Activated CD8-positive, alpha-beta memory T cell treated with anti-CD3 and anti-CD28 coated beads, Interleukin-2, amount 50 U/mL, for 48 hours (primary cell): Measurements from ENCODE around the gene SLC22A1.
"Not testable (repeated sequence)": the region's sequence is repeated elsewhere in the genome, so short reads cannot be mapped to it uniquely, and the experiment has no call there.

Experiments used
- DNase-seq: peaks from one replicate; pipeline ENCODE4 v3.0.0-alpha.2; 2020

SLC22A1 gene

DNA sequence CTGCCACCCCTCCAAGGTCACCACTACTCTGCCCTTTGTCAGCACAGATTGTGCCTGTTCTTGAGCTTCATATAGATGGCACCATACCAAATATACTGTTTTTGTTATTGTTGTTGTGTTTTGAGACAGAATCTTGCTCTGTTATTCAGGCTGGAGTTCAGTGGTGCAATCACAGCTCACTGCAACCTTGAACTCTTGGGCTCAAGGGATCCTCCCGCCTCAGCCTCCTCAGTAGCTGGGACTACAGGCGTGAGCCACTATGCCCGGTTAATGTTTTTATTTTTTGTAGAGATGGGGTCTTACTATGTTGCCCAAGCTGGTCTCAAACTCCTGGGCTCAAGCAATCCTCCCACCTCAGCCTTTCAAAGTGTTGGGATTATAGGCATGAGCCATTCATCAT, 18.9 kb downstream of the SLC22A1 start:
- not testable (repeated sequence) for DNase-seq

DNA sequence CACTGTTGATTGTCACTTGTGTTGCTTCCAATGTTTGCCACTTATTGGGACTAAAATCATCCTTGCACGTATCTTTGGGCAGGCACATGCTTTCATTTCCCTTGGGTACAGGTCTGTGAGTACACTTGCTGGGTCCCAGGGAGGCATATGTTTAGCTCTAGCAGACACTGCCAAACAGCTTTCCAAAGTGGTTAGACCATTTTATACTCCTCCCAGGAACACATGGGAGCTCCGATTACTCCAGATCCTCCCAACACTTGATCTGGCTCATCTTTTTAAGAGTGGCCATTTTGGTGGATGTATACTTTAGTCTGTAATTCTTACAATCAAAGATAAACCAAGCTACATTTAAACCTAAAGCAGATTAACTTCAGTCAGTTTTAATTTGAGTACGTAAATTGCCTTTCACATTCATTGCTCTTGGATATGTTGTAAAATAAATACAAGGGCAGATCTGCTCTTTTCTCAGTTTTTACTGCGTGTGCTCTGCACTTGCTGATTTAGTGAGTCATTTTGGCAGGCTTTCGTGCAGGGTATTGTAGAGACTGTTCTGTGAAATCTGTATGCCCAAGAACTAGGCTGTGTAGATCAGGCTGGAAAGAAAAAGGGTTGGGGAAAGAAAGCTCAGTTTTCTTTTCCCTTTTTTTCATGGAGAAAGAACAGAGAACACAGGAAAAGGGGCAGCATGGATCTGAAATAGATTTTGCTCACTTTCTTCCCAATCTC, 19.5 kb downstream of the SLC22A1 start:
- no peak for DNase-seq

DNA sequence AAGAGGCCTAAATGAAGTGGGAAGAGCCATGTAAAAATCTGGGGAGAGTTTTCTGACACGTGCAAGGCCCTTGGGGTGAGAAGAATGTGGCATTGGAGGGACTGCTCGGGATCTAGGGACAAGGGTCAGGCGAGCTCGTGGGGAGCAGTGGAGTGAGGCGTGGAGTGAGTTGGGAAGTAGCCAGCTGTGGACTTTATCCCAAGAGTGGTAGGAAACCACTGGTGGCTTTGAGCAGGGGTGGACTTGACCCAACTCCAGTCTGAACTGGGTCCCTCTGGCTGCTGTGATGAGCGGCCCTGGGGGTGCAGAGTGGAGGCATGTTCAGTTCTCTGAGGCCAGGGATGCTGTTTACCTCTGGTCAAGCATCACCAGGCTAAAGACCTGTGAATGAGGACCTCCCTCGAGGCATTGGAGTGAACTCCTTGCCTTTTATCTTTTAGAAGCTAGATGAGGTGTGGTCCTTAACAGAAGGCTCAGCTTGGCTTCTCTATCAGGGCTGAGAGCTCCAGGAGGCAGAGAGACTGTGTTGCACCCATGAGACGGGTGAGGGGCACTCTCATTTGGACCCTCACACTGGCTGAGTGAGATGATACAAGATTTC, 20.6 kb downstream of the SLC22A1 start:
- no peak for DNase-seq

DNA sequence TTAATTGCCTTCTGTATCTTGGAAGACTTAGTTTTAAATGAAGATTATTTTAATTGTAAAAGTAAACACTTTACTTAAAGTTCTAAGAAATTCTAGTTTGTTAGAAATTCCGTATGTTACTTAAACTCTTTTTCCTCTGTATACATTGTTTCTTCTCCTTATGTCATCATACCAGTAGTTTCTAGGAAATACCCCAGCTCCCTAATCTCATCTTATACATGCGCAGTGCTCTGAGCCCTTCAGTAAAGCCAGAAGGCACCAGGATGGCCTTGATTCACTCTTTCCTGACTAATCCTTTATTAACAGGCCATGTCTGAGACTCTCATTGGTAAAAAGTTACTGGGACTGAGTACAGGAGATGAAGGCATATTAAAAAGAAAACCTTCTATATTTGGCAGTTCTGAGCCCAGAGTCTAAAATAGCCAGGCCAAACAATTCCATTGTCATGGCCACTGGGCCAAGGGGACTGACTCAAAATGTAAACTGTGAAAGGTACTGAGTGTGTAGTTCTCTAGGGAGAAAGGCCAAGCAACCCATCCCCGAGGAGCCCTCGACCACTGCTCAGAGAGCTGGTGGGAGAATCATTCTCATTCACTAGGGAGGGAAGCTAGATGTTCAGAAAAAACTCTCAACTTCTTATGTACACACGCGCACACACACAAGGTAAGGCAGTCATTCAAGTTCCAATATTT, 25.0 kb downstream of the SLC22A1 start:
- no peak for DNase-seq

DNA sequence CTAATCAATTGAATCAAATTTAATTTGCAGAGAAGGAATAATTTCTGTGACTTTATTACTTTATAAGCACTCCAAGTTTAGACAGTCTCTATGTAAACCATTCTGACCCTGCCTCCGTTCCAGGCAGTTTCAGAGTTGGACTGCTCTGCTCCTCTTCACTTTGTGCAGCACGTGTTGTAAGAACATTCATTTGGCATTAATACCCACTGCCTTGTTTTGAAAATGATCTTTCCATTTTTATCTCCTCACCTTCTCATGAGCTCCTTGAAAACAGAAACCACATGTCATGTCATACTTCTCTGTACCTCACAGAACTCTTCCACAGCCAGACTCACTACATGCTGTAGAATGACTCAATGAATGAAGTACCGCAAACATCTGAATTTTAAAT, 25.5 kb downstream of the SLC22A1 start:
- no peak for DNase-seq

DNA sequence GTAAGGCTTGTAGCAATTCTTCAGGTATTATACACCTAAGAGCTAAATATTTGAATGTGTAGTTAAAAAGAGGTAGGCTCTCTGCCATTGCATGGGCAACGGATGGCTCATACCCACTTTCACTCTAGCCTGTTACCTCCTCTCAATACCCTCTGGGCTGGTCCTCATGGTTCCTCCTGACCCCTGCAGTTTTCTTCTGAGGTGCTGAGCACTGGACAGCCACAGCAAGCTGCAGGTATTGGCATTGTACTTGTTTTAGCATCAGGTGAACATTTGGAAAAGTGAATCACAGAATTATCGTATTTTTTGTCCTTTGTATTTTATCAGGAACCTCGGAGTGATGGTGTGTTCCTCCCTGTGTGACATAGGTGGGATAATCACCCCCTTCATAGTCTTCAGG, 32.9 kb downstream of the SLC22A1 start:
- no peak for DNase-seq

DNA sequence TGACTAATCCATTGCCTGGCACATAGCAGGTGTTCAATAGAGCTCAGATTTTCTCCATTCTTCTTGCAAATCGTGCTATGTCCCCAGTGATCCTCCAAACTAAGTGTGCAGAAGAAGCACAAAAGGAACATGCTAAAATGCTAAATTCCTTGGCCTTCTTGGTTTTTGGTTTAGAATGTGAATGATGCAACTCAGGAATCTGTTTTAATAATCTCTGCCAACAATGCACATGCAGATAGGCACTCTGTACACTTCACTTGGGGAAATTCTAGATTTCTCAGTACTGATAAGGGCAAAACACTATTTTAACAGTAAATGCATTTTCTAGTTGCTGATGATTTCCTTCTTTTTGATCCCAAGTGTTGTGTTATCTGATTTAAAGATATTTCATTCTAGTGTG, 35.2 kb downstream of the SLC22A1 start:
- no peak for DNase-seq

DNA sequence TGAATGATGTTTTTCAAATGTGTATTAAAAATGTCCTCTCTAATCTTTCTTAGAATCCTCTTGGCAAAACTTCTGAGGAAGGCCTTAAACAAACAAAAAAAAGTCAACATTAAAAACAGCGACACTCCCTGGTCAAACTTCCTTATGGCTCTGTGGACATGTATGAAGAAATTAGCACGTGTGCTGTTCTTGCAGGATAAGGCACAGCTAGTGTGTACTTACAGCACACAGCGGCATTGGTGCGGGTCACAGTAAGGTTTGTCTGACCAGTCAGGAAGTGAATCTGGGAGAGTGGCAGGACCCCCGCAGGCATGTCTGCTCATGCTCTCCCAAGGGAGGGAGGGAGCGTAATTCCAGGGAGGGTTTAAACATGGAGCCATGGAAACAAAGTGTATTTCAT, 38.8 kb downstream of the SLC22A1 start:
- DNase-seq: no peak

DNA sequence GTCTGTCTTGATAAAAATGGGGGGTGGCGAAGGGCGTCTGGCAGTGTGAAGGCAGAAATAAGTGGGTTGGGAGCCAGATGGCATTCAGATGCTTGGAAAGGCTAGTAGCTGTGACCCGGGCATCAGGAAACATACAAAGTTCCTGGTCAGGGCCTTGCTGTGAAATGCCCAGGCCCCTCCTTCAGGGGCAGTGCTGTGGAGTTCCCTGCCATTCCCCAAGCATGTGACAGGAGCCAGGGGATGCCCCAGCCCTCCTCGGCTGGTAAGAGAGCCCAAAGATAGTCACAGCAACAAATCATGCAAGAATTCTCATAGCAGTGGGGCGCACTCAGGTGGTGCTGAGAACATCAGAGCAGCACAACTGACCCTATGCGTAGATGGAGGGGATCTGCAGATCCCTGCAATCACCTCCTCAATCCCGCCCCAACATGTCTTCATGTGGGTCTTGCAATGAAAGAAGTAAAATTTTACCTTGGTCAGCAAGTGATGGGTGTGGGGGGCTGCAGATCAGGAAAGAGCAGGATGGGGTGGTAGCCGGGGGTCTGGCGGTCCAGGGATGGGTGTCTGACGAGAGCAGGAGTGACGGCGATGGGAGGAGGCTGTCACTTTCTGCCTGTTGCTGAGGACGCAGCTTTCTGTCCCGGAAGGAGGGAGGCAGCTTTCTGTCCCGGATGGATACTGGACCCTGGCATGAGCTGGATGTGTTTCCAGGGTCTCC, 39.5 kb downstream of the SLC22A1 start:
- DNase-seq: no peak

DNA sequence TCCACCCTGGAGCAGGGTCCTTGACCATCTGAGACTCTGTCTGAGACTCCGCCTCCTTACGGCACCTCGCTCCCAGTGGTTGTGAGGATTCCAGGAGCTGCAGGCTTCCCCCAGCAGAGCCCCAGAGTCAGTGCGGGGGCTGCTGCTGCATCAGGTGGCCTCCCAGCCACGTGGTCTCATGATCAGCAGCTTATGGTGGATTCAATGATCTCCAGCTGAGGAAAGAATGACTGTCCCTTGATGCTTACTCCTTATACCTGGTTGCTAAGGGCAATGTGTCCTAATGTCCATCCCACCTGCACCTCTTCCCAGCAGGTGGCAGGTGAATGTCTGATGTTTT, 40.0 kb downstream of the SLC22A1 start:
- DNase-seq: no peak

DNA sequence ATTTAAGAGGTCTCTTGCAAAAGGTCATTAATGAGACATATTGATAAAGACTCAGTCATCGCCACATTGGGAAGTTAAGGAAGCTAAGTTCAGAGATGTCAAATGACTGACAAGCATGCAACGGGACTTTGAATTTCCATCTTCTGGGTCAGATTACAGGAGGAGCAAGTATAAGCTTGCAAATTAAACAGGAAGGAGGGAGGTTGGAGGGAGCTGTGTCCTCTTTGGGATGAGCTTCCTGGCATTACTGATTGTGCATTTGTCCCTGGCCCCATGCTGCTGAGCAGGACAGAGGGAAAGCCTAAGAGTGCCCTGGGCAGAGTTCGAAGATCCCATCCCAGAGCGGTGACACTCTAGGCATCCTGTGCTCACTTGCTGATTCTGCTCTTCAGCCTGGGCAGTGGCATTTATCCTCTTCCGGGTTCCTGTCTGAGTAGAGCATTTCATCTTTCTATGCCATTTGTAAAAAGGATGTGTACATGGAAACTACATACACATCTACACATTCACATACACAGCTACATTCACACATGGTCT, 40.5 kb downstream of the SLC22A1 start:
- DNase-seq: no peak

DNA sequence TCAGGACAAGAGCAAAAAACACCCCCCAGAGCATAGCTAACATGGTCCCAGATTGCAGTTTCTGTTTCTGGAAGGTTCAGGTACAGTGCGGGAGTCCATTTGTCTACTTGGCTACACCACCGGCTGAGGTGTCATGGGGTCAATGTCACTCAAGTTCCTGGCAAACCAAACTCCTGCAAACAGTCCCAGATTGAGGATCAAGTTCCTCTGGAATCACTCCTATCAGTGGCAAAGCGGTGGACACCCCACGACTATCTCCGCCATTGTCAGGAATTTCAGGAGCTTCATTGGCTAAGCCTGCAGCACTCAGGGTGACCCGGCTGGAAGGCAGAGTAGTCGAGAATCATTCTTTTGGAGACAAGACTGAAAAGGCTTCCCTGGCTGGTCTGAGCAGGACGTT, 41.8 kb downstream of the SLC22A1 start:
- DNase-seq: no peak

DNA sequence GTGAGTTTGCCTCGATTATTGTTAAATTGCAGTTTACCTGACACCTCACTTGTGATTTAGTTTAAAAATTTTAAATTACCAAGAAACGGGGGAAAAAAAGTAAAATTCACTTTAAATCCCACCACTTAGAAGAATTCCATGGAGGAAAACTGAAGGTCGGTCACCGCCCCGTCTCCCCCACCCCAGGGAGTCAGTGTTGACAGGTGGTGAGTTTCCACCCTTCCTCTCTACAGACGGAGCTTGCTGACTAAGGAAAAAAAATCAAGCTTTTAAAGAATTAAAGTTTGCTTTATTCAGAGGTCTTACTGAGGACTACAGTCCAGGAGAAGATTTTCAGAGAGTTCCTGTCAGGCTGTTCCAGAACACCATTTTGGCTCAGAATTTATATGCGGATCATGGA, 42.3 kb downstream of the SLC22A1 start:
- DNase-seq: no peak

DNA sequence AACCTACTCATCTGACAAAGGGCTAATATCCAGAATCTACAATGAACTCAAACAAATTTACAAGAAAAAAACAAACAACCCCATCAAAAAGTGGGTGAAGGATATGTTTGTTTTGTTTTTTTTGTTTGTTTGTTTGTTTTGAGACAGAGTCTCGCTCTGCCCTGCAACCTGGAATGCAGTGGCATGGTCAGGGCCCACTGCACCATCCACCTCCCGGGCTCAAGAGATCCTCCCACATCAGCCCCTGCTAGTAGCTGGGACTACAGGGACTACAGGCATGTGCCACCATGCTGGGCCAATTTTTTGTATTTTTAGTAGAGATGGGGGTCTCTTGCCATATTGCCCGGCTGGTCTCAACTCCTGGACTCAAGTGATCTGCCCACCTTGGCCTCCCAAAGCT, 44.3 kb downstream of the SLC22A1 start:
- not testable (repeated sequence) for DNase-seq

DNA sequence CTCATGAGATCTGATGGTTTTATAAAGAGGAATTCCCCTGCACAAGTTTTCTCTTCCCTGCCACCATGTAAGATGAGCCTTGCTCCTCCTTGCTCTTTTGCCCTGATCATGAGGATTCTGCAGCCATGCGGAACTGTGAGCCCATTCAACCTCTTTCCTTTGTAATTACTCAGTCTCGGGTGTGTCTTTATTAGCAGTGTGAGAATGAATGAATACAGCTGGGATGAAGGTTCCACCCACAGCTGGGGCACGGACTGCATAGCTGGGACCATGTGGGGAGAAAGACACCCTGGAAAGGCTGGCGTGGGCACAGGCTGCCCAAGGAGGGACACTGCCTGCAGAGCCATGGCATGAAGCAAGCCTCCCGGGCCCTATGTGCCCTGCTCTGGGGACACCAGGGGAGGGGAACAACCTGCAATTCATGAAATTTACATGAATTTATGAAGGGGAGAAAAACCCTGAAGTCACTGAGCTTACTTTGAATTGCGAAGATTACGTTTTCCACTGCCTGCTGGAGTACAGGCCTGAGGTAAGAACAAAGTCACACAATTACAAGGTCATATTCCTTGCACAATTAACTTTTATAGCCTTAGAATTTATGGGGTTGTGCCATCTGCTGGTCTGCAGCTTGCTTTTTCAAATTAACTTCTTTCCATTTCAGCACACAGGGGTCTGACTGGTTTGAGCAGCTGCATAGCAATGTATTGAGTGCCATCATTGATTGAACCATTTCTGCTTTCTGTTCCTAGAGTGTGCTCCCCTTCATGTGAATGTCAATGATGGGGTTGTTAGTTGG, 46.2 kb downstream of the SLC22A1 start:
- DNase-seq: no peak

DNA sequence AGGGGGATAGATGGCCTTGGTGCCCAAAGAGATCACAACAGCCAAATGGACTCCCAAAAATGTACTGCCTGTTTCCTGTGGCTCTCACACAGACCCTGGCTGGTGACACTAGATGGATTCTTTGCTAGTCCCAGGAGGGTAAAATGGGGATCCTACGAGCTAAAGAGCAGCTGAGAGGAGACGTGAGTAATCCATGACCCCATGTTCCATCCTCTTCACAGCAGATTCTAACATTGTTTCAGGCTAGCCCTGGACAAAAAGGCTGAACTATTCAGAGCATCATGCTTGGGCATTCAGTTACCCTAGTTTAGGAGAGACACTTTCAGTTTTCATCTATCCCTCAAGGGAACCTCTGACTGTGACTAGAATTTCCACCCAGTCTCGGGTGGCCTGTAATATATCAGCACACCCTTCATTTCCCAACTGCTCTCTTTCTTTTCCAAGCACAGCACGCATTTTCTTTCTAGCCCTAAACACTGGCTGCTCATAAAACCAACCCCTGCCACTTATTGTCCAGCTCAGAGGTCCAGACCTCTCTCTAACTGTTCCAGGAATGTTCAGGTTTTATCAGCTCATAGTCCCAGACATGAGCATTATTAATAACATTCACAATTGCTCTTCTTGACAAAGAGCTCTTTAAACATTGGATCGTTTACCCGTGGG, 48.5 kb downstream of the SLC22A1 start:
- DNase-seq: no peak

DNA sequence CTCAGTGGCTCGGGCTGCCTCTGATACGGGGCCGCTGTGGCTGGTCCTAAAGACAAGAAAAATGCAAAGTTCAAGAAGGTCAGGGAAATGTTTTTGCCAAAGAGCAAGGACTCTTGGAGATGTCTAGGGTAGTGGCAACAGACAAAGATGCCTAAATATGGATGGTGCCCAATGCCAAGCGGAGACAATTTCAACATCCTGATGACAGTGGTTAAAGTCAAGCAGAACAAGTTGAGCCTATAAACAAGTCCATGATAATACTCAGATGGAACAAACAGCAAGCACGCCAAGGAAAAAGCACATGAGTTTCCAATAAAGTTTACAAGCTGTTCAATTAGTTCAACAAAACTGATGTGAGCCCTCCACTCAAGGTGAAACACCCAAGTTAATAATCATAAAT, 51.1 kb downstream of the SLC22A1 start:
- DNase-seq: no peak

DNA sequence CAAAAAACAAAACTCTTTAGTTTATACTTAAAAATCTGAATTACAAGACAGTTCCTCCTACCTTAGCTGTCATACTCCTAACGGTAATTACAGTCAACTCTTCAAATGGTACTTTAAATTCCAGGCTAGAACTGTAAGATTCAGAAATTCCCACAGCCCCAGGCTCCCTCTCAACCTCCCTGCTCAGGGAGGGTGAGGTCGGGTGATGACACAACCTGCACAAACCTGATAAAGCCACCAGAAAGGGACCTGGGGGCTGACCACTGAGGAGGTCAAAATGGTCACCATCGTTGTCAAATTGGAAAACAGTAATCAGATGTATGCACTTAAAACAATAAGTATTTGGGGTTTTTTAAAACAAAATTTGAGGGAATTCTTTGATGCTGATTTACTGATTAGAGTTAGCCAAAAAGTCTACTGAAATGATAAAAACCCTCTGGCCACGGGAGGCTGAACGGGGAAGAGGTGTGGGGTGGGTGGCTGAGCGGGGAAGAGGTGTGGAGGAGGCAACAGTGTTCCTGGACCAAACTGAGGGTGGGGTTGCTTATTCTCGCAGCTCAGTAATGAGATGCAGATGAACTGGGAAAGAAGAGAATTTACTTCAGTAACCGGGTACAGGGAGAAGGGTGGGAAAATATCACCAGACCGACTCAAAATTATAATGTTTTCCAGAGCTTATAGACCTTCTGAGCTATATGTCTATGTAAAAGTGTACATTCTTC, 52.4 kb downstream of the SLC22A1 start:
- no peak for DNase-seq

DNA sequence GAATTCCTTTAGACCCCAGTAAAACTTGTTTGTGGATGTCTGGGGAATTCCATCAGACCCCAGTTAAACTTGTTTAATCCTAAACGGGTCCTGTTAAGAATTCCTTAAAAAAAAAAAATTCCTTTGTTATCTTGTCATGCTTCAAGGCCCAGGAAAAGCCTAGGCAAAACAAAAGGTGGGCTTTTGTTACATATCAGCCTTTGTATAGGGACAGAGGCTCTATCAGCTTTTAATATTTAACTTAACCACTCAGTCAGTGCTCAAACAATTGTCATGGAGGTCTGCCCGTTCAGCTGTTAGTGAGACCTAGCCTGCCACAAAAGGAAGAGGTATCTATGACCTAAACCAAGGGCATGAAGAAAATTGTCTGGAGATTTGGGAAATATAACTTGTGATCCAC, 53.1 kb downstream of the SLC22A1 start:
- no peak for DNase-seq

DNA sequence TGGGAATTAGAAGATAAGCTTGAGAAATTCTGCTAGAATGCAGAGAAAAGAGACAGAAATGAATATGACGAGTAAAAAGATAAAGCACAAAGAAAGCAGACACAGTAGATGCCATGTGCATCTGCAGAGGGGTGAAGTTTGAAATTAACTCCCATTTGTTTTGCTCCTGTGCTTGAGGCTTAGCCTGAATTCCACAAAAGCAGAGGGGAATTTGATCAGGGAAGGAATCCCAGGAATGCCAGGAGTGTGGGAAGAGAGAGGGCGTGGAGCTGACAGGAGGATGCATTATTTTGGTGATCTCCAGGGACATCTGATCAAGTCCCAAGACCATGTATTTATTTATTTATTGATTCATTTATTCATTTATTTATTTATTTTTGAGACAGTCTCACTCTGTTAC, 55.6 kb downstream of the SLC22A1 start:
- no peak for DNase-seq

DNA sequence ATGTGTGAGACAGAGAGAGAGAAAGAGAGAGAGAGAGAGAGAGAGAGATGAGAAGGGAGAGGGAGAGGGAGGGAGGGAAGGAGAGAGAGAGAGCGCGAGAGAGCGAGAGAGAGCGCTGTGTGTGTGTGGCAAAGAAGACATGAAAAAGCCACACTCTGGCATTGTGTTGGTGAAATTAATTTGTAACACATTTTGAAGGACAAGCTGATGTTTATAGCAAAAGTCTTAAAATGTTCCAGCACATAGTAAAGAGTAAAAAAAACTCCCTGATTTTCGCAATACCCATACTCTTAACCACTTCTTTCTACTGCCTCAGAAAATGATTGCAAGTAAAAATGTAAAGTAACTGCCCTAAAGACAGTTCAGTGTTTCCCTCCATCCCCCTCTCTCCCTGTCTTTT, 56.7 kb downstream of the SLC22A1 start:
- no peak for DNase-seq

DNA sequence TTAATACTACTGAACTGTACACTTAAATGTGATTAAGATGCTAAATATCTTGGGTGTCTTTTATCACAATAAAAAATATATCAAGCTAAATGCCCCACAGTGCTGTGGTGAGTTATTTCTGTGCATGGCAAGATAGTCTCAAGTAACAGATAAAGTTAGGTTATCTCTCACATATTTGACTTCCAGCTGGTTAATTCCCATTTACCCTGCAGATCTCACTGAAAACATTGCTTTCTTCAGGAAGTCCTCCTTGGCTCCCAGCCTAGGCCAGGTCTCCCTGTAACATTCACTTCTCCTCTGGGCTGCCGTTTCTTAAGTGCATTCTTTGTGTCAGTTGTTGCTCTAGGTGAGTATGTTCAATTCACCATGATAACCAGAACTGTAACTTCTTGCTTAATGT, 59.1 kb downstream of the SLC22A1 start:
- no peak for DNase-seq
